H9 (cell line): ENCODE results near the gene E4F1. TPM values are rescaled to one million over a fixed set of nuclear protein-coding genes. Genes with fewer than 3 reads are reported as not detected.

Experiments
- DNase-seq: peaks from one replicate; pipeline ENCODE4 v3.0.0-alpha.2; 2017
- H2AFZ ChIP-seq: one replicate; pipeline ENCODE4 v1.6.1; 2013; ENCODE audit warnings: mild to moderate bottlenecking, low read length, control low read depth, moderate library complexity
- H2AK5ac ChIP-seq: 2 replicates; pipeline ENCODE4 v1.6.1; 2013; ENCODE audit warnings: low read length, control low read depth, mixed read lengths; ENCODE audit not compliant: insufficient read length
- H2BK120ac ChIP-seq: one replicate; pipeline ENCODE4 v1.6.1; 2013; ENCODE audit warnings: low read depth, mild to moderate bottlenecking, low read length, control low read depth, inconsistent platforms; ENCODE audit not compliant: poor library complexity, severe bottlenecking
- H2BK12ac ChIP-seq: 2 replicates; pipeline ENCODE4 v1.6.1; 2013; ENCODE audit warnings: low read length, control low read depth, mixed read lengths, low read depth; ENCODE audit not compliant: insufficient read length
- H2BK15ac ChIP-seq: 2 replicates; pipeline ENCODE4 v1.6.1; 2013; ENCODE audit warnings: low read depth, low read length, control low read depth
- H2BK20ac ChIP-seq: one replicate; pipeline ENCODE4 v1.6.1; 2013; ENCODE audit warnings: low read depth, mild to moderate bottlenecking, low read length, control low read depth, inconsistent platforms; ENCODE audit not compliant: poor library complexity, severe bottlenecking
- H2BK5ac ChIP-seq: 2 replicates; pipeline ENCODE4 v1.6.1; 2013; ENCODE audit warnings: low read length, control low read depth, mixed read lengths; ENCODE audit not compliant: insufficient read length
- H3K14ac ChIP-seq: 2 replicates; pipeline ENCODE4 v1.6.1; 2013; ENCODE audit warnings: low read length, control low read depth; ENCODE audit not compliant: insufficient read depth
- H3K18ac ChIP-seq: 2 replicates; pipeline ENCODE4 v1.6.1; 2013; ENCODE audit warnings: low read depth, mild to moderate bottlenecking, mixed read lengths, low read length, control low read depth; ENCODE audit not compliant: insufficient read length
- H3K23ac ChIP-seq: 2 replicates; pipeline ENCODE4 v1.6.1; 2013; ENCODE audit warnings: low read length, control low read depth, mixed read lengths, low read depth; ENCODE audit not compliant: insufficient read length
- H3K23me2 ChIP-seq: 2 replicates; pipeline ENCODE4 v1.6.1; 2013; ENCODE audit warnings: low read depth, mild to moderate bottlenecking, mixed read lengths, low read length, control low read depth; ENCODE audit not compliant: insufficient read length, poor library complexity, severe bottlenecking
- H3K27ac ChIP-seq: 2 replicates; pipeline ENCODE4 v1.5.1; 2013; ENCODE audit warnings: low read length, control low read depth, mixed read lengths, low read depth; ENCODE audit not compliant: insufficient read length
- H3K27me3 ChIP-seq: 2 replicates; pipeline ENCODE4 v1.6.1; 2013; ENCODE audit warnings: low read length, control low read depth, inconsistent platforms; ENCODE audit not compliant: insufficient read depth
- H3K4ac ChIP-seq: 2 replicates; pipeline ENCODE4 v1.6.1; 2013; ENCODE audit warnings: low read depth, mild to moderate bottlenecking, control low read depth, inconsistent platforms, low read length, moderate library complexity
- H3K4me1 ChIP-seq: 2 replicates; pipeline ENCODE4 v1.6.1; 2013; ENCODE audit warnings: low read length, control low read depth, inconsistent platforms; ENCODE audit not compliant: insufficient read depth
- H3K4me2 ChIP-seq: 2 replicates; pipeline ENCODE4 v1.6.1; 2013; ENCODE audit warnings: low read length, control low read depth, mixed read lengths; ENCODE audit not compliant: insufficient read length, insufficient read depth
- H3K56ac ChIP-seq: 2 replicates; pipeline ENCODE4 v1.6.1; 2013; ENCODE audit warnings: low read depth, mild to moderate bottlenecking, mixed read lengths, low read length, control low read depth; ENCODE audit not compliant: insufficient read length
- H3K79me1 ChIP-seq: 2 replicates; pipeline ENCODE4 v1.6.1; 2013; ENCODE audit warnings: low read depth, mild to moderate bottlenecking, moderate library complexity, low read length, control low read depth, inconsistent platforms; ENCODE audit not compliant: insufficient read depth, poor library complexity, severe bottlenecking
- H3K79me2 ChIP-seq: 2 replicates; pipeline ENCODE4 v1.6.1; 2013; ENCODE audit warnings: low read length, control low read depth, inconsistent platforms; ENCODE audit not compliant: insufficient read depth
- H3K9ac ChIP-seq: 2 replicates; pipeline ENCODE4 v1.6.1; 2013; ENCODE audit warnings: low read length, control low read depth, mixed read lengths; ENCODE audit not compliant: insufficient read length; ENCODE audit errors: extremely low read depth
- H3K9me3 ChIP-seq: one replicate; pipeline ENCODE4 v1.6.1; 2013; ENCODE audit warnings: low read depth, low read length, inconsistent platforms; ENCODE audit not compliant: control insufficient read depth
- H3T11ph ChIP-seq: one replicate; pipeline ENCODE4 v1.6.1; 2013; ENCODE audit warnings: mild to moderate bottlenecking, low read length, control low read depth, inconsistent platforms
- H4K20me1 ChIP-seq: one replicate; pipeline ENCODE4 v1.6.1; 2013; ENCODE audit not compliant: control insufficient read depth, insufficient read length, insufficient read depth
- H4K5ac ChIP-seq: 2 replicates; pipeline ENCODE4 v1.6.1; 2013; ENCODE audit warnings: low read depth, mild to moderate bottlenecking, mixed read lengths, low read length, control low read depth; ENCODE audit not compliant: insufficient read length
- H4K8ac ChIP-seq: replicated peaks from 2 replicates; pipeline ENCODE4 v1.6.1; 2013; ENCODE audit warnings: low read length, control low read depth, mixed read lengths, low read depth; ENCODE audit not compliant: insufficient read length
- H4K91ac ChIP-seq: 2 replicates; pipeline ENCODE4 v1.6.1; 2013; ENCODE audit warnings: low read depth, mild to moderate bottlenecking, moderate library complexity, mixed read lengths, low read length, control low read depth; ENCODE audit not compliant: insufficient read length
- H3K27ac Mint-ChIP-seq, 3 experiments: 2 replicates in 2 of 3; 3 replicates in 1 of 3; pipeline ENCODE4 v1.8.0; 2020 to 2021; ENCODE audit warnings: mixed read lengths in 3 of 3, mild to moderate bottlenecking in 1 of 3, moderate library complexity in 1 of 3
- H3K27me3 Mint-ChIP-seq: 2 replicates; pipeline ENCODE4 v1.8.0; 2021; ENCODE audit warnings: low read depth, mild to moderate bottlenecking, moderate library complexity, mixed read lengths
- H3K36me3 Mint-ChIP-seq, 3 experiments: 2 replicates in 2 of 3; 3 replicates in 1 of 3; pipeline ENCODE4 v1.8.0; 2020 to 2021; ENCODE audit warnings: low read depth in 3 of 3, mixed read lengths in 3 of 3; ENCODE audit not compliant: insufficient read depth in 1 of 3
- H3K4me1 Mint-ChIP-seq, 2 experiments: 2 replicates each; pipeline ENCODE4 v1.8.0; 2020; ENCODE audit warnings: mixed read lengths in 2 of 2
- H3K4me3 Mint-ChIP-seq, 2 experiments: 2 replicates in 1 of 2; 3 replicates in 1 of 2; pipeline ENCODE4 v1.8.0; 2020 to 2021; ENCODE audit warnings: mild to moderate bottlenecking in 2 of 2, mixed read lengths in 2 of 2, moderate library complexity in 1 of 2
- H3K9me3 Mint-ChIP-seq, 2 experiments: 2 replicates in 1 of 2; 3 replicates in 1 of 2; pipeline ENCODE4 v1.8.0; 2020; ENCODE audit warnings: mild to moderate bottlenecking in 2 of 2, mixed read lengths in 2 of 2, moderate library complexity in 1 of 2
- WGBS: extraction: QIAGEN DNeasy Blood & Tissue Kit; methylation state at CpG from one replicate; pipeline ENCODE4 v1.1.7; 2013; ENCODE audit warnings: missing lambda C conversion rate, low lambda C conversion rate, mixed read lengths; ENCODE audit not compliant: insufficient read length; ENCODE audit errors: extremely low coverage; 5-methylcytosine and 5-hydroxymethylcytosine counted together
- total RNA-seq: library from RNA; stranded (reverse); gene quantifications from 2 replicates; pipeline ENCODE4 v1.2.1, GENCODE V29; 2021
- TF ChIP-seq, protein P1 (sequence below): fragments of 200-600 bp; sonication (generic); conservative IDR thresholded peaks from 3 replicates; pipeline ENCODE4 v1.8.0; 2021; ENCODE audit warnings: antibody characterized with exemption, mild to moderate bottlenecking

E4F1 gene
- total RNA-seq, 1 experiment from 2014 or later: 35.9 TPM

DNA sequence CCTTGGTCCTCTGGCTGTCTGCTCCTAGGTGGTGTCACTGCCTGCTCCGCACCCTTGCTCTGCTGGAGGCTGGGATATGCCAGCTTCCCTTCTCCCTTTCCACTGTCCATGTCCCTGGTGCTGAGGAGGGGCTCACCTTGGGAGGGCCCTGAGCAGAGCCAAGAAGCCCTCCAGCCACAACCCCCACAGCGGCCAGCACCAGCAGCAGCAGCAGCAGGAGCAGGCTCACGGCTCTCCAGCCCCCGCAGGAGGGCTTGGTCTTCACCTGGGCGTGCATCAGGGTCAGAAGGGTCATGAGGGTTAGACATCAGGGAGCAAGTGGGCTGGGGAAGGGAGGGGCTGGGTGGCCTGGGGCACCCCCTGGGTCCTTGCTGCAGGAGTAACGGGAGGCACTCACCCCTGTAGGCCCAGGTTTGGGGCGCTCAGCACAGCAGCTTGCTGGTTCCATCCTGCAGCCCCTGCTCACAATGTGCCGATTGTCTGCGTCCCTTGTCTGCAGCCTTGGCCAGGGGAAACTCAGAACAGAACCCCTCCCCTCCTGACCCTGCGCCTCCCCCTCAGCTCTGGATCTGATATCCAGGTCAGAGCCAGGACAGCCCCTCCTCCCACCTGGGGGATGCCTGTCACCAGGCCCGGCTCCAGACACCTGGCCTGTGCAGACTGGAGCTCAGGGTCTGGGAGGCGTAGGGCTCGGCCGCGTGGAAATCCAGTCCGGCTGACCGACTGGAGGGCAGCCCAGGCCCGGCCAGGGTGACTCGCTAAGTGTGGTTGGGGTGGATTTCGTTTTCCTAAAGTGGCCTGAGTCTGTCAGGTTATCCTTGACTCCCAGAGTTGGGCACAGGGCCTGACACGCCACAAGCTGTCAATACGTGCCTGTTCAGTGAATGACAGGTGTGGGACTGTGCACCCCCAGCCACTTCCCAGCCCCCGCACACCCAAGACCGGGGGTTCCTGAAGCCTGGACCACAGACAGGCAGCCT is 12.7 kb upstream of the E4F1 start, which contains the start of gene BRICD5:
Gene BRICD5 (minus strand): TSS at position 478 of the 980 bp plus-strand sequence. CDS start 30 bp downstream, at position 448.
- H3K9ac ChIP-seq: no peak within 1 kb of the TSS
- Mint-ChIP-seq H3K36me3 (peaks cover 17 to 48% (median 46%) of the 10 kb centered on the region in 3 experiments; a peak in 6 of 7 replicates), H3K4me3 (peak within 1 kb of the TSS; percentile 25 to 53; a peak in 2 of 5 replicates), H3K9me3 (no peaks in the 10 kb centered on the region), H3K27me3 (no peaks in the 10 kb centered on the region; the same call in 1 of the 2 replicates), H3K4me1 (peaks cover 15 to 19% of the 10 kb centered on the region in 2 experiments), H3K27ac (peak within 1 kb of the TSS in 2 of 3 experiments; percentile 58 to 75; a peak in 2 of 7 replicates)
- peaks cover 6% of the 10 kb centered on the region for H3K79me1 ChIP-seq
- WGBS: no CpG with 5 or more reads among the region's 24 CpGs
- no peaks in the 10 kb centered on the region for H3K27me3 ChIP-seq
- DNase-seq: peak; percentile 59
- H3K27ac ChIP-seq: no peak within 1 kb of the TSS
- no peak within 1 kb of the TSS for H3K18ac ChIP-seq
- H2BK20ac ChIP-seq: no peak within 1 kb of the TSS
- H2BK15ac ChIP-seq: no peak within 1 kb of the TSS
- TF ChIP-seq, protein P1, sequence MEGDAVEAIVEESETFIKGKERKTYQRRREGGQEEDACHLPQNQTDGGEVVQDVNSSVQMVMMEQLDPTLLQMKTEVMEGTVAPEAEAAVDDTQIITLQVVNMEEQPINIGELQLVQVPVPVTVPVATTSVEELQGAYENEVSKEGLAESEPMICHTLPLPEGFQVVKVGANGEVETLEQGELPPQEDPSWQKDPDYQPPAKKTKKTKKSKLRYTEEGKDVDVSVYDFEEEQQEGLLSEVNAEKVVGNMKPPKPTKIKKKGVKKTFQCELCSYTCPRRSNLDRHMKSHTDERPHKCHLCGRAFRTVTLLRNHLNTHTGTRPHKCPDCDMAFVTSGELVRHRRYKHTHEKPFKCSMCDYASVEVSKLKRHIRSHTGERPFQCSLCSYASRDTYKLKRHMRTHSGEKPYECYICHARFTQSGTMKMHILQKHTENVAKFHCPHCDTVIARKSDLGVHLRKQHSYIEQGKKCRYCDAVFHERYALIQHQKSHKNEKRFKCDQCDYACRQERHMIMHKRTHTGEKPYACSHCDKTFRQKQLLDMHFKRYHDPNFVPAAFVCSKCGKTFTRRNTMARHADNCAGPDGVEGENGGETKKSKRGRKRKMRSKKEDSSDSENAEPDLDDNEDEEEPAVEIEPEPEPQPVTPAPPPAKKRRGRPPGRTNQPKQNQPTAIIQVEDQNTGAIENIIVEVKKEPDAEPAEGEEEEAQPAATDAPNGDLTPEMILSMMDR: no peak
- H4K5ac ChIP-seq: no peak within 1 kb of the TSS
- H3K4me1 ChIP-seq: no peaks in the 10 kb centered on the region; the same call in 1 of the 2 replicates
- no peak within 1 kb of the TSS for H2BK12ac ChIP-seq
- no peak within 1 kb of the TSS for H3K56ac ChIP-seq
- no peak within 1 kb of the TSS for H2AFZ ChIP-seq
- peaks cover 6% of the 10 kb centered on the region; the same call in 1 of the 2 replicates for H3K79me2 ChIP-seq
- no peak within 1 kb of the TSS for H2BK5ac ChIP-seq
- H4K20me1 ChIP-seq: no peaks in the 10 kb centered on the region
- H3K14ac ChIP-seq: no peak within 1 kb of the TSS; the same call in 1 of the 2 replicates
- H2AK5ac ChIP-seq: no peak within 1 kb of the TSS
- H3K4ac ChIP-seq: no peak within 1 kb of the TSS
- H4K8ac ChIP-seq: no peak within 1 kb of the TSS
- no peak within 1 kb of the TSS for H3K4me2 ChIP-seq
- H2BK120ac ChIP-seq: no peak within 1 kb of the TSS
- H4K91ac ChIP-seq: no peak within 1 kb of the TSS
- H3K23me2 ChIP-seq: peaks cover 15% of the 10 kb centered on the region
- H3K9me3 ChIP-seq: no peaks in the 10 kb centered on the region
- no peak within 1 kb of the TSS for H3T11ph ChIP-seq
- H3K23ac ChIP-seq: no peak within 1 kb of the TSS
